GM18526 (cell line): Measurements from ENCODE around the gene AP1G1.

Source experiments
- POLR2A ChIP-seq: IDR thresholded peaks from 3 replicates; pipeline ENCODE4 v1.6.1; 2011; ENCODE audit not compliant: insufficient read length; ENCODE audit errors: extremely low read depth

The AP1G1 gene

GRCh38 chr16:71830359-71830758 lies 21.7 kb upstream of the AP1G1 start:
- TF ChIP-seq POLR2A: no peak

GRCh38 chr16:71826533-71827017 lies 17.9 kb upstream of the AP1G1 start:
- TF ChIP-seq POLR2A: no peak

DNA sequence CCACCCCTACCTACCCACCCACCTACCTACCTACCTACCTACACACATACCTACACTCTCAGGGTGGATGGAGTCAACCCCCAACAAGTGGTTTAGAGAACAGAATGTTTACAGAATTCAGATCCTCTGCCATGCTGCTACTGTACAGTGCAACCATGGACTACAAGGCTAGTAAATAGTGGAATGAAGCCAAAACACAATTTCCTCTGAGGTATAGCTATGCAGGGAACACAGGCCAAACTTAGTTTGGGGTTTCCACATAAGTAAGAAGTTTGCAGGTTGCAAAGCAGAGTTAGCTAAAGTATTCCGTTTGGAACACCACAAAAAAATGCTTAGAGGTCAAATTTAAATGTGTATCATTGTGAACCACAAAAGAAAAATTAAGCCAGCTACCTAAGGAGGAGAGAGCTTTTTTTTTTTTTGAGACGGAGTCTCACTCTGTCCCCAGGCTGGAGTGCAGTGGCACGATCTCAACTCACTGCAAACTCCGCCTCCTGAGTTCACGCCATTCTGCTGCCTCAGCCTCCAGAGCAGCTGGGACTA lies 2.7 kb upstream of the AP1G1 start:
- TF ChIP-seq POLR2A: no peak

DNA sequence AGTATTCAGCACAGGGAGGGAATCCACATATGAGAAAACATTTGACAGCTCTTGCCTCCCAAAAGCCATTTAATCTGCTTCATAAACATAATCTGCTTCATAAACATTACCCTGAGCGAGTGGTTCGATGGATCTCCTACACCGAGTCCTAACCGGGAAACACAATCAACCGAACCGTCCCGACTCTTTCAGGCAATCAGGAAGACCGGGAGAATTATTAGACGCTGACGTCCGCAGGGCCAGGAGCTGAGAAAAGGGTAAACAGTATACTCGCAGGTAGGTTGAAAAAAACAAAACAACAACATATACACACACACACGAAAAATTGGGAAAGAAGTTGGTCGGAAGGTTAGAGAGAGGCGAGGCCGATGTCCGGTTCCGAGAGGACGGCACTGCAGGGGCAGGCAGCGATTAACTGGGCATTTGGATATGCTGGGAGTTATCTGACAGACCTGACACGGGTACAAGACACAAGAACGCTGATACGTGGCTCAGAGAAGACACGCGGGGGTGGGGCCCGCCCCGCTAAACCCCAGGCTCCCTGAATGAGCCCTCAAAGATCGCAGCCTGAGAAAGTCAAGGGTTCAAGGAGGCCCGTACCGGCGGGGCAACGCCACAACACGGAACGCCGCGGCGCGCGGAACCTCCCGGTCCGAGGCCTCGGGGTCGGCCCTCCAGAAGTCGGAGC lies 585 bp downstream of the AP1G1 start:
- no peak for TF ChIP-seq POLR2A

- TF ChIP-seq POLR2A: no peak
Observed at GRCh38 chr16:71803305-71803690, 5.3 kb downstream of the AP1G1 start.

DNA sequence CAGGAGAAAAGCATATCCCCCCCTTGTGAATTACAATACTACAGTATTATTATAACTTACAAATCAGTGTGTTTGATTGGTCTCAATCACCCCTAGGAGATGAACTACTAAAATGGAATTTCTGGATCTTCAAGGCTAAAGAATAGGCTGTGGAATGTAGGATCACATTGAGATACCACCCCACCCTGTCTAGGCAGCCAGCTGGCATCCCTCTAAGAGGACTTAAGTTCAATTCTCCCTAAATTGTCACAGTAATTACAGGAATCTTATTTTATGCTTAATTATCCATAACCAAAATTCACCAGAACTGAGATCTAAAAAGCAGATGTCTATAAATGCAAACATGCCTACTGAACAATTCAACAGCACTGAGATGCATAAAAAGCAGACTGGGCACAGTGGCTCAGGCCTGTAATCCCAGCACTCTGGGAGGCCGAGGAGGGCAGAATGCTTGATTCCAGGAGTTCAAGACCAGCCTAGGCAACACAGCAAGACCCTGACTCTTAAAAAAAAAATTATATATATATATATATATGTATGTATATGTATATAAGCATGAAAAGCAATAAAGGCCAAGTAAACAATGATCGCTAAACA lies 12.0 kb downstream of the AP1G1 start:
- no peak for TF ChIP-seq POLR2A

DNA sequence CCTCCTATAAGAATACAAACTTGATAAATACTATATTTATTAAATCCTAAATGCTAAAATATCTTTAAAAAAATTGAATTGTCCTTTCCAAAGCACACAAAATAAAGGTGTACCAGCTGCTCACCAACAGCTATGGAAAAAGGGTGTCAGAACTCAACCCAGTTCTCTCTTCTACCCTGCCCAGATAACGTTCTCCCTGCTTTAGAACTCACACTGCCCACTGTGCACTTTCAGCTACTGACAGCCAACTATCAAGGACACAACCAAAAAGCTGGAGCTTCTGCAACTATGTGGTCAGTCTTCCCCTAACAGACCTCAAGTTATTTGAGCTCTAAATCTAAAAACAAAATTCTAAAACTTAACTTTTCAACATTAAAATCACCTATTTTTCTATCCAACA lies 13.7 kb downstream of the AP1G1 start:
- no peak for TF ChIP-seq POLR2A

GRCh38 chr16:71794018-71794417 lies 14.6 kb downstream of the AP1G1 start:
- TF ChIP-seq POLR2A: no peak

GRCh38 chr16:71792176-71792575 lies 16.5 kb downstream of the AP1G1 start:
- no peak for TF ChIP-seq POLR2A

GRCh38 chr16:71789136-71789535 lies 19.5 kb downstream of the AP1G1 start:
- TF ChIP-seq POLR2A: no peak

GRCh38 chr16:71788578-71788977 lies 20.1 kb downstream of the AP1G1 start:
- TF ChIP-seq POLR2A: no peak

DNA sequence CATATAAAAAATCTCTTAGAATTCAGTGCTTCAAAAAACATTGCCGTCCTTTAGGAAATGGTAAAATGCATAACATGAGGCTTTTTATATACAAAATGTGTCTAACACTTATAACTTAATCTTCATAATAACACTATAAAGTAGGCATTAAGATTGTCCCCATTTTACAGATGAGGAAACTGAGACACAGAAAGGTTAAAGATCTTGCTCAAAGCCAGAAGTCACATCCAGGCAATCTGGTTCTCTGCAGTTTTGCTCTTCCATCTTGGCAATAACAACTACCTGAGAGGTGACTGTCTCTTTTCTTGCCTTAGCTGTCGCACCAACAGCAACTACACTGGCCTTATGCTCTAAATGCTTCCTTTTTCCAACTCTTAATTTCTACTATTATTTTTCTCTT lies 24.5 kb downstream of the AP1G1 start:
- TF ChIP-seq POLR2A: no peak

DNA sequence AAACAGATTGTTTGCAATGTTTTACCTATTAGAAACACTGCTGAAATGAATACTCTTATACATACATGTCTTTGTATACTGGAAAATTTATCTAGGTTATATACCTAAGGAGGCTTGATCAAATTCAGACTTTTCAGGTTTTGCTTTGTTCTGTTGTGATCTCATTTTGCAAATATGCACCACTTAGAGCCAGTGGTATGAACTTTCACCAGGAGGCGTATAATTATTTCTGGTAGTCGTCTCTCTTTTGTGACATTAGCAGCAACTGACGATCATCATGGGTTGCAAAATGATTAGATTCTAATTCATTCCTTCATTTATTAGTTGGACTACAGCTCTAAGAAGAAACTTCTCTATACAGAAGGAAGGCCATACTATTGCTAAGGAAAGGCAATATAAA lies 26.9 kb downstream of the AP1G1 start:
- no peak for TF ChIP-seq POLR2A

GRCh38 chr16:71780521-71781089 lies 28.0 kb downstream of the AP1G1 start:
- TF ChIP-seq POLR2A: no peak

DNA sequence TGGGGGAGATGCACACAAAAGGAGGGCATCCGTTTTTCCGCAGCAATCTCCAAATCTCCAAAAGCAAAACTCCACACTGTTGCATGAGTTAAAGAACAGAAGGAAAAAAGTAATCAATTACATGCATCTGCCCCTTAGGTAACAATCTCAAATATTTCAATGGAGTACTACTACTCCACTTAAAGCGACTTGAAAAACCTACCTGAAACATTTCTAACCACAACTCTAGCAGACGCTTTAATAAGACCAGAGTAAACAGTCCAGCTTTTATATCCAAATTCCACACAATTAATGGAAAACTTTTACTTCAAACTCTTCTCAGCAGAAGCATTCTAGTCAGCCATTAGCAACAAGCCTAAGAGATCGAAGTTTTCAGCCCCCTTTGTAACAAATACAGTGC lies 29.9 kb downstream of the AP1G1 start:
- TF ChIP-seq POLR2A: no peak

DNA sequence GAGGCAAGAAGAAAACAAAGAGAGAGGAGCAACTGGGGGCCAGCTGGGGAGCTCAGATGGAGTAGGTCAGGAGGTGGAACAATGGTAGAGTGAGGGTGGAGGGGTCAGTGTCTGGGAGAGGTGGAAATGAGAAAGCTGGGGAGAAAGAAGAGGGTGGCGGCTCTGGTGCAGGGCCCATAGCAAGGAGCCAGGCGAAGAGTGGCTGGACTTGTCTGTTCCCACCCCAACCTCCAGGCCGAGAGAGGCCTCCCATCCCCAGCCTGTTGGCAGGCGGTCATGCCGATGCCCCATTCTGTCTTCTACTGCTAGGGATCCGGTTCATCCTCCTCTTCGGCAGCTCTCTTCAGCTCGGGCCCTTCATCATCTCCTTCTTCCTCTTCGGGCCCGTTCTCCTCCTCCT lies 31.3 kb downstream of the AP1G1 start:
- TF ChIP-seq POLR2A: no peak
